Memory B cell (primary cell): Measurements from ENCODE around the gene EXOSC7.

Experiments used
- ATAC-seq: fragments of 150-1000 bp; cut with Tn5 transposase; 2 replicates; pipeline ENCODE4 v1.10.0; 2021; ENCODE audit warnings: low read depth, mild to moderate bottlenecking, moderate library complexity
- DNase-seq, 2 donors: peaks; one replicate each; pipeline ENCODE4 v3.0.0; 2022; ENCODE audit warnings: low spot score in 2 of 2
- H3K27ac Mint-ChIP-seq: one replicate; pipeline ENCODE4 v1.8.0; 2022; ENCODE audit warnings: mild to moderate bottlenecking, moderate library complexity, mixed read lengths
- H3K27me3 Mint-ChIP-seq: one replicate; pipeline ENCODE4 v1.8.0; 2022; ENCODE audit warnings: mixed read lengths
- H3K36me3 Mint-ChIP-seq: one replicate; pipeline ENCODE4 v1.8.0; 2022; ENCODE audit warnings: mild to moderate bottlenecking, mixed read lengths
- H3K4me1 Mint-ChIP-seq: one replicate; pipeline ENCODE4 v1.8.0; 2022; ENCODE audit warnings: mixed read lengths
- H3K4me3 Mint-ChIP-seq: one replicate; pipeline ENCODE4 v1.8.0; 2022; ENCODE audit warnings: mild to moderate bottlenecking, moderate library complexity, mixed read lengths
- H3K9me3 Mint-ChIP-seq: one replicate; pipeline ENCODE4 v1.8.0; 2022; ENCODE audit warnings: mixed read lengths

EXOSC7 gene

DNA sequence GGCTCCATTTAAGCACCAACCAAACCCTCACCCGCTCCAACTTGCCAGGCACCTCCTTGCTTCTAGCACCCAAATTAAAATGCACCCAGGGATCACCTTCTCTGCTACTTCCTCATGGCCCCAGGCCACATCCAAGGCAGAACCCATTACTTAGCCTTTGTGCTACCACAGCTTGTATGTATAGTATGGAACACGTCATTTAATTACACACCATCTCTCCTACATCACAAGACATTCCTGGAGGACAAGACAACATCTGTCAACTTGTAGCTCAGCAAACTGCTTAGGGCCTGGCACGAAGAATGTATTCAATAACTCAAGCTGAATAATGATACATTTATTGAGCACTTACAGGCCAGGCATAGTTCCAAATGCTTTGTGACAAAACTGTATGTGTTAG lies 23.4 kb upstream of the EXOSC7 start:
- Mint-ChIP-seq H3K9me3 (no peaks in the 10 kb centered on the region), H3K4me1 (peaks cover 39% of the 10 kb centered on the region), H3K27ac (no peak overlapping the region), H3K36me3 (peaks cover 29% of the 10 kb centered on the region), H3K27me3 (no peaks in the 10 kb centered on the region), H3K4me3 (no peak overlapping the region)
- no peak for ATAC-seq
- no peak for DNase-seq

DNA sequence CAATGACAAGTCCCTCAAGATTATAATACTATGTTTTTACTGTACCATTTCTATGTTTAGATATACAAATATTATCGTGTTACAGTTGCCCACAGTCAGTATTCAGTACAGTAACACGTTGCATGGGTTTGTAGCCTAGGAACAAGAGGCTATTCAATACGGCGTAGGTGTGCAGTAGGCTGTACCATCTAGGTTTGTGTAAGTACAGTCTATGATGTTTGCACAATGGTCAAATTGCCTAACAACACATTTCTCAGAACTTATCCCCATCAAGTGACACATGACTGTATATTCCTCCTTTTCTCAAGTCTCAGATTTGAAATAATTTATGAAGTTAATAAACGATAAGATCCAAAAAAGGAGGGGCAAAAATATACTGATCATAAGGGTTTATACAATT lies 21.7 kb upstream of the EXOSC7 start:
- DNase-seq: no peak
- Mint-ChIP-seq H3K27ac (no peak overlapping the region), H3K9me3 (no peaks in the 10 kb centered on the region), H3K4me1 (peaks cover 39% of the 10 kb centered on the region), H3K27me3 (no peaks in the 10 kb centered on the region), H3K36me3 (peaks cover 26% of the 10 kb centered on the region), H3K4me3 (no peak overlapping the region)
- no peak for ATAC-seq

DNA sequence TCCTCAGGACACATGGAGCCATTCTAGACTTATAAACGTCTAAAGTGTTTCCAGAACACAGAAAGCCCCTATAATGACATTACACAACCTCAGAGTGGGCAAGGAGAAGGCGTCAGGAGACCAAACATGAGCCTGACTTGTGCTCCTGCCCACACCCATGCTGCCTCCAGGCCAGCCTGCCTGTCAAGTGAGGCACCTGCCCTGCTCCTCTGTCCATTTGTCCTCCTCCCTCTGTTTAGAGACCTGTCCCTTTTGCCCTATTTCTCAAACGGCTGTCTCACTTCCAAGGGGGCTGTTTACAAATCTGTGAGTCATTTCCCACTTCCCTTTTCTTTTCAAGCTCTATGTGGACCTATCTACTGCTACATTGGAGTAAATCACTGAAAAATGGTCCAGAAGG lies 21.1 kb upstream of the EXOSC7 start:
- peaks cover 26% of the 10 kb centered on the region for H3K36me3 Mint-ChIP-seq
- H3K27me3 Mint-ChIP-seq: no peaks in the 10 kb centered on the region
- H3K27ac Mint-ChIP-seq: no peak overlapping the region
- H3K4me3 Mint-ChIP-seq: no peak overlapping the region
- H3K9me3 Mint-ChIP-seq: no peaks in the 10 kb centered on the region
- DNase-seq (no peak), ATAC-seq (peak; percentile 27)
- H3K4me1 Mint-ChIP-seq: peaks cover 39% of the 10 kb centered on the region

DNA sequence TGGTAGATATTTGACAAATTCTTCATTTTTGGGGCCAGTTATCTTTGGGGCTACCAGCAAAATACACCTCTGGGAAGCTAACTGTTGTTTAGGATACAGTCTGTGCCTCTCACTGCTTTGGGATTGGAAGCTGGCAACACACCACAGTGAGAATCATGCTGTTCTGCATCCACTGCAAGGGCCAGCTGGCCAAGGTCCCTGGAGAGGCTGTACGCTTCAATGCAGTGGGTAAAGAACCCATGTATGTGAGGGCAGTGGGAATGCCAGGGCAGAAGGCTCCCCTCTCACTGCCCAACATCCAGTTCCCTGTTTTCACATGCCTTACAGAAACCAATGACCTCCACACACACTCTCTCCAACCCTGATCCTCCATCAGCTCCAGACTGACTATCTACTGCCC lies 20.1 kb upstream of the EXOSC7 start:
- Mint-ChIP-seq H3K4me3 (no peak overlapping the region), H3K27me3 (no peaks in the 10 kb centered on the region), H3K36me3 (peaks cover 23% of the 10 kb centered on the region), H3K4me1 (peaks cover 39% of the 10 kb centered on the region), H3K27ac (no peak overlapping the region), H3K9me3 (no peaks in the 10 kb centered on the region)
- DNase-seq: no peak
- no peak for ATAC-seq

DNA sequence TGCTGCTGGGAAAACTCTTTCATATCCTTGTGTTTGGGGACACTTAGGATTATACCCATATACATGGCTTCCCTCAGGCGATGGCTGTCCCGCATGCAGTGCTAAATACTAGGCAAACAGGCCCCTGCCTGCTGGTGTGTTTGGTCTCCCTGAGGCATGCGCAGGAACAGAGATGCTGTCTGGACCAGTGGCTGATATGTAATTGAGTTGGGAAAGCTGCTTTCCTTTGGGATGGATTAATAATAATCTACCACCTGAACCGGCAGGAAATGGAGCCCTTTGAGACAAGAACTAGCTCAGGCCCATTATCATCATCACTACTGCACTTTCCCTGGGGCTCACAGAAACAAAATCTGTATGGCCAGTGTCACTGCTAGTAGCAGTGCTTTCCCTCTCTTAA lies 18.1 kb upstream of the EXOSC7 start:
- DNase-seq (no peak), ATAC-seq (no peak)
- peaks cover 12% of the 10 kb centered on the region for H3K36me3 Mint-ChIP-seq
- no peaks in the 10 kb centered on the region for H3K27me3 Mint-ChIP-seq
- peaks cover 34% of the 10 kb centered on the region for H3K4me1 Mint-ChIP-seq
- H3K4me3 Mint-ChIP-seq: no peak overlapping the region
- no peak overlapping the region for H3K27ac Mint-ChIP-seq
- H3K9me3 Mint-ChIP-seq: no peaks in the 10 kb centered on the region

DNA sequence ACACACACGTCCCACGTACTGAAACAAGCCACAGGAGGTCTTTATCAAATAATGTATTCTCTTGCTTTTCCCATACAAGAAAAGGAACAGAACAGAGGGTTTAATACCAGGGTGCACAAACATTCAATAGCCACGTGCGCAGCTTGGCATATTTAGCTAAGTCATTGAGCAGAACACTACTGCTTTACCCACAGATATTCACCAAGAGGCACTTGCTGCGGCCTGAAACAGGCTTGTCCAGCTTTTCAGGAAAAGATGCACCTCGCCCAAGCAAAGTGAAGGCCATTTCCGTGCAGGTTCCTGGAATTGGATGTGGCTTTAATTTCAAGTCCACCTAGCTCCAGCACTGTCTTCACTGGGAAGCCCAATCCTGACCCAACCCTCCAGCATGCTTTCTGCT lies 17.7 kb upstream of the EXOSC7 start:
- Mint-ChIP-seq H3K4me1 (peaks cover 36% of the 10 kb centered on the region), H3K4me3 (no peak overlapping the region), H3K27me3 (no peaks in the 10 kb centered on the region), H3K36me3 (peaks cover 12% of the 10 kb centered on the region), H3K9me3 (no peaks in the 10 kb centered on the region), H3K27ac (no peak overlapping the region)
- no peak for ATAC-seq
- DNase-seq: no peak

DNA sequence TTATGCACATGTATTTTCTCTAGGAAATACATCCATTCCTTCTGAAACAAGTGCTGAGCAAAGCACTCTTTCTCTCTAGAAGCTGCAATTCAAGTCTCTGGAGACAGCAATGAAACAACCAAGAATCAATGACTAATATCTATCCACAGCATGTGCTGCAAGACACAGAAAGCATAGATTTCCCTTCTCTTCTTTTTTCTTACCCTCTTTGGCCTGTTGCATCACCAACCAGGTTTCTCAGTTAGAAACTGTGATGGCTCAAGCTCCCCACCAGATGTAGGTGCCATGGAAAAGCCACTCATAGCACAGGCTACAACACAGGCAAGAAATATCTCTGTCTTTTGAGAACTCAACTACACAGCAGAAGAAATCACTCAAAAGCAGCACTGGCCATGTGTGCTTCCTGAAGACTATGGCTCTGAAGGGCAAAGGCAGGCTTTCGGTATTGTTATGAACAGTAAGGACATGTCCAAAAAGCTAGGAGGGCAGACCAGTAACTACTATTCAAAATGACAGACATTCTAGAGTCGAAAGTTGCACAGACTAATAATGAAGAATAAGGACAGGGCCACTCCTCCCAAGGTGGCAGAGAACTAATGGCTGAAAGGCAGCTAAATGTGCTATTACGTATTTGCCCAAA lies 15.5 kb upstream of the EXOSC7 start:
- Mint-ChIP-seq H3K9me3 (no peaks in the 10 kb centered on the region), H3K4me1 (peaks cover 43% of the 10 kb centered on the region), H3K4me3 (no peak overlapping the region), H3K27me3 (no peaks in the 10 kb centered on the region), H3K27ac (no peak overlapping the region), H3K36me3 (peaks cover 14% of the 10 kb centered on the region)
- no peak for ATAC-seq
- DNase-seq: no peak

DNA sequence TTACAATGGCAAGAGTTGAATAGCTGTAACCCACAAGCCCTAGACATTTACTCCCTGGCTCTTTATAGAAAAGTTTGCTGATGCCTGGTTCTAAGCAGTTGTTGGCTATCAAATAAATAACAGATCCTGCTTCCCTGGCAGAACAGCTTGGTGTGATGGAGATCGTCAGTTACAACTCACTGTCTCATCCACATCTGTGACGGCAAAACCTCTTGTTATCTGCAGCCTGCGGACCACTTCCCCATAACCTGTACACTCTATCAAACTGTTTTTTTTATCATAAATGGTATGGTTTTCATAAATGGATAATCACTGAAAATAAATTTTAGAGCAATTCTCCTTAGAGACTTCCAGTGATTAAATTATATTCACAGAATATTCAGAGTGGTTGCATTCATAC lies 14.2 kb upstream of the EXOSC7 start:
- Mint-ChIP-seq H3K4me1 (peaks cover 34% of the 10 kb centered on the region), H3K4me3 (no peak overlapping the region), H3K9me3 (no peaks in the 10 kb centered on the region), H3K27me3 (no peaks in the 10 kb centered on the region), H3K27ac (no peak overlapping the region), H3K36me3 (peaks cover 11% of the 10 kb centered on the region)
- DNase-seq: no peak
- ATAC-seq: no peak

DNA sequence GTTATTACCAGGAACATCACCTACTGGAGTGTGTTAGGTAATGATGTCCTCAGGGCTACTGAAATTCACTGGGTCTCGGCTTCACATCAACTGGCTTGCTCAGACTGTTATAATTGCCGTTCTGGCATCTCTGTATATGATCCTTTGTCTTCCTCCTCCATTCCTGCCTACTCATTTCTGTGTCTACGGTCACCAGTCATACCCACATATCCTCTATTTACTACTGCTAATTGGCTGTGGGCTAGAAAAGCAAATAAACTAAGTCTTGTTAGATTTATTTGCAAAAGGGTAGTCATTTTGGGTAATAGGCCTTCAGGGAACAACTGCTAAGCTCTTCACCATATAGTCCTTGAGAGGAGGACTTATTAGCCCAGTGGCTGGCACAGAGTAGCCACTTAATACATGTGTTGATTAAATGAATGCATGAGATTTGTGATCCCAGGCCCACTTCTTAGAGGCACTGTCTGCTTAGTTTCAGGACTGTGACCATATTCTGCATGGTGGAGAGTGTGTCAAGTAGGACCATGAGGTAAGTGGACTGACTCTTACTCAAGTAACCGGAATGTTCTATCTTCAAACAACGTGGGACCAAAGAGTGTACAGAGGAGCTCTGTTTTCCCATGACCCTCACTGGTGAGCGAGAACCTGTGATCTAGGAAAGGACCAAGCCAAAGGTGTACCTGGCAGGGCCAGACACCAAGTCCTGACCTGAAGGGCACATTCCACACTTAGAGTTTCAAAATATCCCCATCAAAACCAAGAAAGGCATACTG lies 13.2 kb upstream of the EXOSC7 start:
- DNase-seq (no peak), ATAC-seq (no peak)
- Mint-ChIP-seq H3K4me3 (no peak overlapping the region), H3K4me1 (peaks cover 30% of the 10 kb centered on the region), H3K36me3 (peaks cover 5% of the 10 kb centered on the region), H3K9me3 (no peaks in the 10 kb centered on the region), H3K27ac (peak overlapping the region; percentile 25), H3K27me3 (no peaks in the 10 kb centered on the region)

DNA sequence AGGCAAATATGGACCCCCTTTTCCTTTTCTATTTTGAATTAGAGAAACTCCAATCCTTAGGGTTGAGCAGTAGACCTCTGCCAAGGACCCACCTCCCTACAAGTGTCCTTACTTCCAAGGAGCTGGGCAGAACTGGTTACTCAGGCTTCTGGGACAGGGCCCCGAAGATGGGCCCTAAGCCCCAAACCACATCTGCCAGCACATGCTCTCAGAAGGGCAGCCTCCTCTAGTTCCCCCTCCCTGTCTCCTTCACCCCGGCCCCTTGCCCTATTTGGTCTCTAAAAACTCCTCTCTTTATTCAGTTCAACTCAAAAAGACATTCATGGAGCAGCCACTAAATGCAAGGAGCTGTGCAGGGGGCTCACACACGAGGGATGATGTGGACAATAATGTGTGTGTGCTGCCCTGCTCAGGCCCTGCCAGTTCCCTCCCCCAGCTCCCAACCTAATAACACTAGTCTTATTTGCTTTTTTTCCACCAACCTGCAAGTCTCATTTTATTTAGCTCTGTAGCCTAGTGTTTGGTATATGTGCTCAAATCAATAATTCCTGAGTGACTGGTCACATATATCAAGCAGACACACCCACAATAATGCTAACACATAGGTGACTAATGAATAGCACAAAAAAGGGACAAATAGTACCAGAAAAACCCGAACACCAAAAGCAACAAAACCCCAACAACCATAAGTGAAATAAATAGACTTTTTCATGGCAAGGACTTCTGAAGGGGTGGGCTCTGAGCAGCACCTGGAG lies 12.3 kb upstream of the EXOSC7 start:
- no peak overlapping the region for H3K27ac Mint-ChIP-seq
- ATAC-seq (no peak), DNase-seq (no peak)
- no peak overlapping the region for H3K4me3 Mint-ChIP-seq
- no peaks in the 10 kb centered on the region for H3K9me3 Mint-ChIP-seq
- H3K36me3 Mint-ChIP-seq: peaks cover 5% of the 10 kb centered on the region
- H3K4me1 Mint-ChIP-seq: peaks cover 34% of the 10 kb centered on the region
- H3K27me3 Mint-ChIP-seq: no peaks in the 10 kb centered on the region

DNA sequence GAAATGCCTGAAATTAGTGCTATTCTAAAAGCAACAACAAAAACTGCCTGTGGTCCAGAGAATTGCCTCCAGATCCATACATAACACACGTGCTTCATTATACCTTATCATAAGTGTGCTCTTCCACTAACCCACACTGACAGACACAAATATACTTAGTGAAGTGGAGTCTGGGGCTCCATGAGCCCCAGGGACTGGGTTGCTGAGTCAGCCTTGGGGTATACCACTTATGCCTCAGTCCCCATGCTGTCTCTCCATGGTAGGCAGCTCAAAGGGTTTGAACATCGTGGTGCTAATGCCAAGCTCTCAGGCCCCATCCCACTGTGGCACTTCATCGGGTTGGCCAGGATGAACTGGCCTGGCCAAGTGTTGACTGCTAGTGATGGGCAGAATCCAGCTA lies 10.9 kb upstream of the EXOSC7 start:
- Mint-ChIP-seq H3K4me3 (no peak overlapping the region), H3K27ac (no peak overlapping the region)
- DNase-seq: no peak

DNA sequence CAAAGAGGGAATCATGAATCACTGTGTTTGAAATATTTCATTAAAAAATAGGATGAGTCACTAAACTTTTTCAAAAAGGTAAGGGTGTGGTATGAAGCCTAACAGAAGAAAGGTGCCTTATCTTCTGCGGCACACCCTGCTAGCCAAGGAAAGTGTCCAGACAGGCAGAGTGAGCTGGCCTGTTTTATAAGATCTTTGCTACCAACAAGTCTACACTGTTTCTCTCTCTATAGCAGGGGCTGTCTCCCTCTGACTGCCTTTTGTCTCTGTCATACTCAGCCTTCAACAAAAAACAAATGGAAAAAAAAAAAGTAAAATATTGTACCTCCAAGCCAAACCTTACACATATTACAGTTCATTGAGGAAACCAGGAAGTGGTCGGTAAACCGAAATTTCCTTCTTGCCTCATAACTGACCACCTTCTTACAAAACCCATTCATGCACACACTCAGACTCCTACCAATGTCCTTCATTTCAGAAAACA lies 9.2 kb upstream of the EXOSC7 start:
- peaks cover 38% of the 10 kb centered on the region for H3K4me1 Mint-ChIP-seq
- no peak for DNase-seq
- ATAC-seq: no peak
- H3K27ac Mint-ChIP-seq: no peak overlapping the region
- H3K4me3 Mint-ChIP-seq: no peak overlapping the region
- H3K27me3 Mint-ChIP-seq: no peaks in the 10 kb centered on the region
- H3K9me3 Mint-ChIP-seq: no peaks in the 10 kb centered on the region
- H3K36me3 Mint-ChIP-seq: peaks cover 5% of the 10 kb centered on the region

More for the DNA sequence above, 10.9 kb upstream of the EXOSC7 start:
- no peak for ATAC-seq
- Mint-ChIP-seq H3K36me3 (peaks cover 5% of the 10 kb centered on the region), H3K9me3 (no peaks in the 10 kb centered on the region), H3K4me1 (peaks cover 40% of the 10 kb centered on the region), H3K27me3 (no peaks in the 10 kb centered on the region)

DNA sequence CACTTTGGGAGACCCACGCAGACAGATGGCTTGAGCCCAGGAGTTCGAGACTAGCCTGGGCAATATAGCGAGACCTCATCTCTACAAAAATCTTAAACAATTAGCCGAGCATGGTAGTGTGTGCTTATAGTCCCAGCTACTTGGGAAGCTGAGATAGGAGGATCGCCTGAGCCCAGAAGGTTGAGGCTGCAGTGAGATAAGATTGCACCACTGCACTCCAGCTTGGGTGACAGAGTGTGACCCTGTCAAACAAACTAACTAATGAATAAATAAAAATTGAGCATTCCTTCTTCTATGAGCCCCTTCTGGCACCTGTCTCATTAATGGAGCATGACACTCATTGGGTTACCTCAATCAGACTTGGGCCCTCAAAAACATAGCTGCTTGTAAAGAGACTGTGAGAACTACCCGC lies 7.6 kb upstream of the EXOSC7 start:
- no peak overlapping the region for H3K4me3 Mint-ChIP-seq
- DNase-seq (no peak), ATAC-seq (no peak)
- H3K36me3 Mint-ChIP-seq: peaks cover 3% of the 10 kb centered on the region
- peaks cover 27% of the 10 kb centered on the region for H3K4me1 Mint-ChIP-seq
- H3K9me3 Mint-ChIP-seq: no peaks in the 10 kb centered on the region
- H3K27me3 Mint-ChIP-seq: no peaks in the 10 kb centered on the region
- no peak overlapping the region for H3K27ac Mint-ChIP-seq

DNA sequence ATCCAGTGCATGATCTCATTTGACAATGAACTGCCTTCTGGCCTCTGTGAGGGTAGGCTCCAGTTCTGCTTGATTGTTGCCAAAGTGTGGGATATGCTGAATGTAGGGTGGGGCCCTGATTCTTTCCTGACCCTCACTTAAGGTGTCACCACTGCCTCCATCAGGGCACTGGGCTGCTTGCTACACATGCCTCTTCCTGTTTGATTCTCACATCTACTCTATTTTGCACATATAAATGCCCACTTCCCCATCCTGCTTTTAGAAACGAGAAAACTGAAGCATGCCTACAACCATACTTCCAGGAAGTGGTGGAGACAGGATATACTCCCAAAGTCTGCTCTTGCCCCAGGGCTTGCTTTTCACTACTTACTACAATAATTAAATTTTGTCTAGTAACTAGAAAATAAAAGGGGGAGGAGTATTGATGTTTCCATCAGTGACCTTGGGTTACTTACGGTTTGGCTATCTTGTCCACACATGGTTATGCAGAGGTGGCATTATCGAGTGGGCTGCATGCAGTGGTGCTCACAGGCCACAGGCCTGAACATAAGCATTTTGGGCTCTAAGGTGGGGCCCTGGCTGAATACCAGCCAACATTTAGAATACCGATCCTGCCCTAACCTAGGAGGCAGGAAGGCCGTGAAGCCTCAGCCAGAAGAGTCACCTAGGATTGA lies 6.8 kb upstream of the EXOSC7 start:
- peak; percentile 63 for ATAC-seq
- Mint-ChIP-seq H3K9me3 (no peaks in the 10 kb centered on the region), H3K27me3 (no peaks in the 10 kb centered on the region), H3K4me1 (peaks cover 23% of the 10 kb centered on the region), H3K4me3 (no peak overlapping the region), H3K36me3 (peaks cover 3% of the 10 kb centered on the region), H3K27ac (peak overlapping the region; percentile 9)
- no peak for DNase-seq
